ENCODE data around the gene KATNAL2.

KATNAL2 gene, protein sequence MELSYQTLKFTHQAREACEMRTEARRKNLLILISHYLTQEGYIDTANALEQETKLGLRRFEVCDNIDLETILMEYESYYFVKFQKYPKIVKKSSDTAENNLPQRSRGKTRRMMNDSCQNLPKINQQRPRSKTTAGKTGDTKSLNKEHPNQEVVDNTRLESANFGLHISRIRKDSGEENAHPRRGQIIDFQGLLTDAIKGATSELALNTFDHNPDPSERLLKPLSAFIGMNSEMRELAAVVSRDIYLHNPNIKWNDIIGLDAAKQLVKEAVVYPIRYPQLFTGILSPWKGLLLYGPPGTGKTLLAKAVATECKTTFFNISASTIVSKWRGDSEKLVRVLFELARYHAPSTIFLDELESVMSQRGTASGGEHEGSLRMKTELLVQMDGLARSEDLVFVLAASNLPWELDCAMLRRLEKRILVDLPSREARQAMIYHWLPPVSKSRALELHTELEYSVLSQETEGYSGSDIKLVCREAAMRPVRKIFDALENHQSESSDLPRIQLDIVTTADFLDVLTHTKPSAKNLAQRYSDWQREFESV

DNA sequence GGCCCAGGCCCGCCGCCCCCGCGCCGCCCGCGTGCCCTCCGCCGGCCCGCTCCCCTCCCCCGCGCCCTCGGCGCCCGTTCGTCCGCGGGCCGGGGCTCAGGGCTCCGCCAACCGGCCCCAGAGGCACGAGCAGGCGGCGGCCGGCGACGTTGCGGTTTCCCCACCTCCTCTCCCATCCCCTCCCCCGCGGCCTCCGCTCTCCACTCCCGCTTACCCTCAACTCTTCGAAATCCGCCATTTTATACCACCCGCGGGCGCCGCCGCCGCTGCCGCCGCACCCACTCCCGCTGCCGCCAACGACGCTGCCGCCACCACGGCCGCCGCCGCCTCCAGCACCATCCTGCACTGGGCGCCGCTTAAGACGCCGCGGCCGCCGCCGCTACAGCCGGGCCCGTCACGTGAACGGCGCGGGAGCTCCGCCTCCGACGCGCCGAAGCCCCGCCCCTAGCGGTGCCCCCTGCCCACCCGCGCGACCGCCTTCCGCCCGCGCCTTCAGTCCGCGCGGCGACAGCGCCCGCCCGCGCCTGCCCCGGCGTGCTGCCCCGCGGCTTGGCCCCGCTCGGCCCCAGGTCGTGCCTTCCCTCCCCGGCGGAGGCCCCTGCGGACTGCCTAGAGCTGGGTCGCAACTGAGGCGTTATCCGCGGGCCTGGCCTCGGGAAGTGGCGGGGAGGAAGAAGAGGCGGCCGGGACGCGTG, at the start of gene KATNAL2, which contains the start of gene PIAS2:
TSS of gene KATNAL2 (plus strand) at position 495 of the 695 bp plus-strand sequence. CDS start 29,271 bp downstream, outside the sequence.
TSS of gene PIAS2 (minus strand) at position 400 of the 695 bp plus-strand sequence. CDS start at position 238, 162 bp downstream.
- peak; percentile 70 to 81 for DNase-seq

DNA sequence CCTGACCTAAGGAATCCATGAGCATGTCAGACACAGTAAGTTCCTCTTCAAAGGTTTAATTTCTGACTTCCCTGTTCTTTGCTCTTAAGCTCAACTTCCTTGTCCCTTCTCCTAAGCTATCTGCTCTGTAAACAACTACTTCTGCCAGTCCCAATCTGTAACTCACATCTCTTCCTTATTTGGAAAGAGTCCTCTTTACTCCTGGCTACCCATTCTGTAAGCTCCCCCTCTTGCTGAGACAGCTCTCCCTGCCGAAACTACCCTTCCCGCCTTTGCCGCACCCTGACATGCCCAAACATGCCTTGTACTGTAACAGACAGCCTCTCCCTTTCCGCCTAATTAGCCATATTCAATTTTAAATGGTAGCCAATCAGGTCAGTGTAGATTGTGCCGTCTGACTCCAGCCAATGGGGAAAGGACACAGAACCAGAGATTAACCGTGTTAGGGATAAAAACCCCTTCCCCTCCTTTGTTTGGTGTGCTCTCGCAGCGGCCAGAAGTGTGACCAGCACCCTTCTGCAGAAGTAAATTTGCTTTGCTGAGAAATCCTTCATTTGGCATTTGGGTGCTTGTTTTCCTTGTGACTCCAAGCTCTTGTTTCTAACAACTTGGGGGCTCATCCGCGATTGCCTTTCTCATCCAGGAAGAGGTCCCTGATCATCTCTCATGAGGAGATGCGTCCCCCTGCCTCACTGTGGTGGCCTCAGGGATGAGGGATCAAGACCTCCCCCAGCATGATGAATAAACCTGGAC, 49.1 kb upstream of the KATNAL2 start:
- DNase-seq, result no peak

DNA sequence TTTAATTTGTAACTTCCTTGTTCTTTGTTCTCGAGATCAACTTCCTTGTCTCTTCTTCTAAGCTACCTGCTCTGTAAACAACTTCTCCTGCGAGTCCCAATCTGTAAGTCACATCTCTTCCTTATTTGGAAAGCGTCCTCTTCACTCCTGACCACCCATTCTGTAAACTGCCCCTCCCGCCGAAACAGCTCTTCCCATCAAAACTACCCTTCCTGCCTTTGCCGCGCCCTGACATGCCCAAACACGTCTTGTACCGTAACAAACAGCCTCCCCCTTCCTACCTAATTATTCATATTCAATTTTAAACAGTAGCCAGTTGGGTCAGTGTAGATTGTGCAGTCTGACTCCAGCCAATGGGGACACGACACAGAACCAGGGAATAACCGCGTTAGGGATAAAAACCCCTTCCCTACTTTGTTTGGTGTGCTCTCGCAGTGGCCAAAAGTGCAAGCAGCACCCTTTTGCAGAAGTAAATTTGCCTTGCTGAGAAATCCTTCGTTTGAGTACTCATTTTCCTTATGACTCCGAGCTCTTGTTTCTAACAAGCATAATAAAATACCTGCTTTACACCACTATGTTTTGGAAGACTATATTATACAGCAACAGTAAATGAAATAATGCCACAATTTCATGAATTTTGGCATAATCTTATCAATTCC, 39.9 kb upstream of the KATNAL2 start:
- no peak for DNase-seq

DNA sequence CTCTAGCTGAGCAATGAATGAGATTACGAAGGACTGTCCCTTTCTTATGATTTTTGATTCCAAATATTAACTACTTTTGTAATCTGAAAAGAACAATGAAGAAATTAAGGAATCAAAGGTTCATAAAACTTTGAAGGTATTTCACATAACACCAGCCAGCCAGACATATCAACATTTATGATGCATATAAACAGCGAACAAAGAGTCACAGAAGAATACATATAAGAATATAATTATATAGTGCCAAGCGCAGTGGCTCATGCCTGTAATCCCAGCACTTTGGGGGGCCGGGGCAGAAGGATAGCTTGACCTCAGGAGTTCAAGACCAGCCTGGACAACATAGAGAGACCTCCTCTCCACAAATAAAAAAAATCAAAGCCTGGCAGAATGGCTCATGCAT, 34.2 kb upstream of the KATNAL2 start:
- no peak for DNase-seq

DNA sequence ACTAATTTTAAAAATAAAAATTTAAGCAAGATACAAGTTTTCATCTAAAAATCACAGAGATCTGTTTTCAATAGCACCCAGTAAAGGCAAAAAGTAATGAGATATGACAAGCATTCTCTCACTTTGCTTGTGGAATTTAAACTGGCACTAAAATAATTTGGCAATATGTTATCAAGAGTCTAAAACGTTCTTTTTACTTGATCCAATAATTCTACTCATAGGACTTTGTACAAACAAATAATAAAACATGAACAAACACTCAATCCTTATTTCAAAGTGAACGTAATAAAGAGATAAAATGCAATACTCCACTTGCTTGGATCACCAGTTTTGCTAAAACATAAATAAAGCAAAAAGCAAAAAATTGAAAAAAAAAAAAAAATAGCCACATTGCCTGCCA, 30.5 kb upstream of the KATNAL2 start:
- no peak for DNase-seq

DNA sequence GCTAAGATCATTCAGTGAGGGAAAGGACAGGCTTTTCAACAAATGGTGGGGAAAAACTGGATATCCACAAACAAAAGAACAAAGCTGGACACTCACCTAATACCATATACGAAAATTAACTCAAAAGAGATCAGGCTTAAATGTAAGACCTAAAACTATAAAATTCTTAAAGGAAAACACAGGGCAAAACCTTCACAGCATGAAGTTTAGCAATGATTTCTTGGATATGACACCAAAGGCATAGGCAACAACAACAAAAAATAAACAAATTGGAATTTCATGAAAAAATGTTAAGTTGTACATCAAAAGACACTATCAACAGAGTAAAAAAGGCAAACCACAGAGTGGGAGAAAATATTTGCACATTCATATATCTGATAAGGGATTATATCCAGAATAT, 28.4 kb upstream of the KATNAL2 start:
- no peak for DNase-seq

GRCh38 chr18:46891742-46892214, 25.6 kb upstream of the KATNAL2 start:
- no peak for DNase-seq

DNA sequence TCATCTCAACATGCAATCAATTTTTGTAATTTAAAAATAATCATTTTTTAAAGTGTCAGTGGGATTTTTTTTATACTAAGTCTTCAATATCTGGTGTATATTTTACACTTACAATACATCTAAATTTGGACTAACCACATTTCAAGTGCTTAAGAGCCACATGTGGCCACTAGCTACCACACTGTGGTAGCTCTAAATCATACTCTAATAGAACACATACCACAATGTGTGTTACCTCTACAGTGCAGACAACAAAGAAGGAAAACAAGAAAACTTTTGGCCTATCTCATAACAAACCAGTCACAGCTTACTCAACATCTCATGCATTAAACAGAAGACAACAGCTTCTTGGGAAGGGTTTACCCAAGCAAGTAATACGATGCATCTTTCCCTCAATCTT, 24.6 kb upstream of the KATNAL2 start:
- DNase-seq, result no peak

DNA sequence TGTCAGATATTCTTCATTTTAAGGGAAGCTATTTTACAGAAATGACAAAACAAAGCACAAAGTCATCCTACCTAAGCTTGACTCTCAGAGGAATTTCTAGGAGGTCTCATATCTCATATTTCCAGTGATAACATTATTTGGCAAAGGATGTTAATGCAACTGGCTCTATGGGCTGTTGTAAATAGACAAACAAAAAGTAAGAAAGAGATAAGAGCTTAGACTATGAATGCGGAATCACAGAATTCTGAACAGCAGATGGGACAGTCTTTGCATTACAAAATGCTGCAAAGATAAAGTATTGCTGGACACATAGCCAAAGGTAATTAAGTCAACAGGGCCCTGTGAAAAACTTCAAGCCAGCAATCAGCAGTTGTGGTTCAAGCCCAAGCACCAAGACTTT, 24.0 kb upstream of the KATNAL2 start:
- no peak for DNase-seq

GRCh38 chr18:46894124-46894523, 23.3 kb upstream of the KATNAL2 start:
- no peak for DNase-seq

DNA sequence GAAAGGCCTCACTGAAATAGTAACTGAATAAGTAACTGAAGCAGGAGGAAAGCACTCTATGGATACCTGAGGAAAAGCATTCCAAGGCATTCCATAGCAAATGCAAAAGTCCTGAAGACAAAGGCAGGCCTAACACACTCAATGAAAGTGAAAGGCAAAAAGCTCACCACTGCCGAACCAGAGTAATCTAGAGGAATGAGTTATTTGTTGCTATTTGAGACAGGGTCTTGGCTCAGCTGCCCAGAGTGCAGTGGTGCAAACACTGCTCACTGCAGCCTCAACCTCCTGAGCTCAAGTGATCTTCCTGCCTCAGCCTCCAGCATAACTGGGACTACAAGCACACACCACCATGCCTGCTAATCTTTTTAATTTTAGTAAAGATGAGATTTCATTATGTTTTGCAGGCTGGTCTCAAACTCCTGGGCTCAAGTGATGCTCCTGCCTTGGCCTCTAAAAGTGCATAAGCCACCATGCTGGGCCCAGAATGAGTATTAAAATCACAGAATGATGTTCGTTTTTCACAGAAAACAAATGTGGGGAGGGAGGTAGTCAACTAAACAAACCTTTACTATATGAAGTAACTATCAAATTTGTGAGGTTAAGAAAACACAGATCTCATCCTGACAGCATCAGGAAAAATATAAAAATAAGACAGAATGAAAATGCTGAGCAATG, 18.0 kb upstream of the KATNAL2 start:
- no peak for DNase-seq

DNA sequence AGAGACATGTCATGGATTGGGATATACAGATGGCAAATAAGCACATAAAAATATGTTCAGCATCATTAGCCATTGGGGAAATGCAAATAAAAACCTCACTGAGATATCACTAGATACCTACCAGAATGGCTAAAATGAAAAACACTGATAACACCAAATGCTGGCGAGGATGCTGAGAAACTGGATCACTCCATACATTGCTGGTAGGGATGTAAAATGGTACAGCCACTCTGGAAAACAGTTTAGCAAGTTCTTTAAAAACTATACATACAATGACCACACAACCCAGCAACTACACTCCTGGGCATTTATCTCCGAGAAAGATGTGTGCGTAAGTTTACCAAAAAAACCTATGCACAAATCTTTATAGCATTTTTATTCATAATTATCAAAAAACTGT, 14.0 kb upstream of the KATNAL2 start:
- no peak for DNase-seq

DNA sequence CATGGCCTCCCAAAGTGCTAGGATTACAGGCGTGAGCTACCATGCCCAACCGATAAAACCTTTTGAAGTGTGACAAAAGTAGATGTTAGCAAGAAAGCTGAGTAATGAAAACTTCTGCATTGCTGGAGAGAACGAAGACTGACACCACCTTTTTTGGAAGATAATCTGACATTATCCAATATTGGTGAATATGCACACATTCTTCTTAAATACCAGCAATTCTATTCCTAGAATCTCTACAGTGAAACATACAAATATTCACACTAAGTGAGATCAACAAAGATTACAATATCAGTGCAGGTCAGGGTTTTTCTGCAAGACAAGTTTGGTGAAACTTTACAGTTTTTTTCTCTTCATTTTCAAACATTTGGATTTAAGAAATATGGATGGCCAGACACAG, 7.9 kb upstream of the KATNAL2 start:
- no peak for DNase-seq

GRCh38 chr18:46910856-46911255, 6.5 kb upstream of the KATNAL2 start:
- no peak for DNase-seq

DNA sequence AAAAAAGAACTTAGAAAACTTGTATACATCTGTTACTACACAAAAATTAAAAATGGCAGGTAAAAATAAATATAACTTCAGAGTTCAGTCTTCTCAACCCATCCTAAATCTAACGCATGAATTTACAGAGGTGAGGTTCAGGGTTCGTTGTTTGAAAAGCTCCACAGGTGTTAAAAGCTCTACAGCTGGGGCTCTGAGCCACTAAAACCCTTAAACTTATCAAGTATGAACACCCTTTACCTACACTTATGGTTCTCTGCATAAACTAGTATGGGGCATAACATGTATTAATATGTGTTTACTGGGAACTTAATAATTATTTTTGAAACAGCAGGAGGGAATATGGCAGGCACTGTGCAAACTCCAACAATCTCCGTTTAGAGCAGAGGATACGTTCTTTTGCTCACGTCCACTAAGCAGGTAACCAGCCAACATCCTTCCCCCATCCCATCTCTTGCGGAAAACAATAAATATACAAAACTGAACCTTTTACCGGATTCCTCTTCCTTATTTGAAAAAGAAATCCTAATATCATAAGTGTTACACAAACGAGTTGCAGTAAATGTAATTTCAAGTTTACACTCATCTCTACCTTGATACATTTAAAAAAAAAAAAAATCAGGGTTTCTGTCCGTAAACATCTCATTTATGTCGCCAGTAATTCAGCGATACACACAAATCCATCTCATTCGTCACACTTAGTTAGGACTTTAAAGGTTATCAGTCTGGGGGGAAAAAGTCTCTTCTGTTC, 1.4 kb upstream of the KATNAL2 start:
- no peak for DNase-seq

GRCh38 chr18:46916551-46917107, 773 bp upstream of the KATNAL2 start:
- no peak for DNase-seq

DNA sequence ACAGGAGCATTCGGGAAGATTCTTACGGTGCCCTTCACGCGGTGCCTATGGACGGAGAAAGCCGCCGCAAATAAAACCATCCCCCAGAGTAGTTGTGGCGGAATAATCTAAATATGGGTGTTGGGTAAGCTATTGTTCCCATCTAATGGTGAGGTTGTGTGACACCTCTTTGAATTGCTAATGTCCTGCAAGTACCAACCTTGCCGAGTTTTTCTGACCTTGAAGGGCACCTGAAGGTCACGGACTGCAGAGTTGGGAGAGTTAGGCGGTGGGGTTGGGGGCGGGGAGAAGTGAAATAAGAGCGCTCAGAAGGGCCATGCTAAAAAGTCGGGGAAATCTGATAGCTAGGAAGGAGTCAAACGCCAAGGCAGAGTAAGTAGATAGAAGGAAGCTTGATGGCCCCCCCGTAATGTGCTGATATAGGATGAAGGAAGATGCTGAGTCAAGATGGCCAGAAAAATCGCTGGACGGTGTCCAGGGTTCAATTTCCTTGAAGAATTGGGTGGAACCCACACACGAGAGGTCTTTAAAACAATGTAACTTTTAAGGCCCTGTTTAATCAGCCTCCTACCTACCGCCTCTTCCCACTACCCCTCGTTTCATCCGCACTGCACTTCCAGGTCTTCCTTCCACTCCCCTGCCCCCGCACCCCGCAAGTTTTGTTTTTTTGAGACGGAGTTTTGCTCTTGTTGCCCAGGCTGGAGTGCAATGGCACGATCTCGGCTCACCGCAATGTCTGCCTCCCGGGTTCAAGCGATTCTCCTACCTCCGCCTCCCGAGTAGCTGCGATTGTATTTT, 600 bp downstream of the KATNAL2 start:
- no peak for DNase-seq

- DNase-seq, result no peak
Observed at GRCh38 chr18:46920067-46920466, 2.7 kb downstream of the KATNAL2 start.

- no peak for DNase-seq
Observed at GRCh38 chr18:46920653-46921052, 3.3 kb downstream of the KATNAL2 start.

Data from NCI-H187 (cell line).